ENCODE measurements around the gene ADM.

DNA sequence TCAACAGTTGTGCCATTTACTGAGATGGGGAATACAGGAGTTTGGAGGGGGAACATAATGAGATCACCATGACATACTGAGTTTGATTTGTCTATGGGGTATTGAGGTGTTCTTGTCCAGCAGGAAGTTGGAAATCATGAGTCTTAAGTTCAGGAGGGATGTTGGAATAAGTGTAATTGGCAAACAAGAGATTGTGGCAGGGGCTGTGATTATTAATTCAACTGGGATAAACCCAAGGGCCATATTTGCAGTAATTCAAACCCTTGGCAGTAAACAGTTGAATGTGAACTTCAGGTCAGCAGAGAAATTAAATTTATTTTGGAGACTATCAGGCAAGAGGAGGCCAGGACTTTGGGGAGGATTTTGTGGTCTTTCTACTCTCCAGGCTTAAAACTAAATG, 33.4 kb downstream of the ADM start:
- TF ChIP-seq CTCF (IDR thresholded peaks at IDR 0.05) (no peak), POLR2A (IDR thresholded peaks at IDR 0.05) (no peak)
